C4-2B (cell line): ENCODE data around the gene HAAO.

Experiments used
- ZFX ChIP-seq: fragments of 450-650 bp; IDR thresholded peaks from 2 replicates; pipeline ENCODE4 v1.6.1; 2017
- TF ChIP-seq, protein P1 (sequence below): fragments of 450-650 bp; conservative IDR thresholded peaks from 2 replicates; pipeline ENCODE4 v1.5.1; 2017; ENCODE audit warnings: mild to moderate bottlenecking

DNA sequence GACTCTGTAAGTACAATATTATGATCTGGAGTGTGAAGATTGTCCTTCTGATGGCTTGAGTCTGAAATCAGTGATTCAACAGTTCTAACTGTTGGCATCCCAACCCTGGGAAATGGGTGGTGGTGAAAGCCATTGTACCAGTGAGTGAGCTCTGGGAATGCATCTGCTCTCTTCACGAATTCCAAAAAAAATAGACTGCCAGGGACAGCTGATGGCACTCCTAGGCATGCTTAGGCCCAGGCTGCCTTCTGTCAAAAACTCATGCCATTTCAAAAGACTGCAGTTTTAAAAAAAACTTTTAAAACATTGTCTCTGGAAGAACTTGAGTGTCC lies 48.8 kb downstream of the HAAO start:
- TF ChIP-seq, protein P1, sequence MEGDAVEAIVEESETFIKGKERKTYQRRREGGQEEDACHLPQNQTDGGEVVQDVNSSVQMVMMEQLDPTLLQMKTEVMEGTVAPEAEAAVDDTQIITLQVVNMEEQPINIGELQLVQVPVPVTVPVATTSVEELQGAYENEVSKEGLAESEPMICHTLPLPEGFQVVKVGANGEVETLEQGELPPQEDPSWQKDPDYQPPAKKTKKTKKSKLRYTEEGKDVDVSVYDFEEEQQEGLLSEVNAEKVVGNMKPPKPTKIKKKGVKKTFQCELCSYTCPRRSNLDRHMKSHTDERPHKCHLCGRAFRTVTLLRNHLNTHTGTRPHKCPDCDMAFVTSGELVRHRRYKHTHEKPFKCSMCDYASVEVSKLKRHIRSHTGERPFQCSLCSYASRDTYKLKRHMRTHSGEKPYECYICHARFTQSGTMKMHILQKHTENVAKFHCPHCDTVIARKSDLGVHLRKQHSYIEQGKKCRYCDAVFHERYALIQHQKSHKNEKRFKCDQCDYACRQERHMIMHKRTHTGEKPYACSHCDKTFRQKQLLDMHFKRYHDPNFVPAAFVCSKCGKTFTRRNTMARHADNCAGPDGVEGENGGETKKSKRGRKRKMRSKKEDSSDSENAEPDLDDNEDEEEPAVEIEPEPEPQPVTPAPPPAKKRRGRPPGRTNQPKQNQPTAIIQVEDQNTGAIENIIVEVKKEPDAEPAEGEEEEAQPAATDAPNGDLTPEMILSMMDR: no peak
- TF ChIP-seq ZFX: no peak
